ENCODE results near the gene RPS21. TPM values are rescaled to one million over a fixed set of nuclear protein-coding genes. Genes with fewer than 3 reads are reported as not detected.

Gene RPS21
- total and polyA plus RNA-seq, 2 of the 4 experiments (the other 2 are of a cell fraction): 2,710 to 4,298 TPM

DNA sequence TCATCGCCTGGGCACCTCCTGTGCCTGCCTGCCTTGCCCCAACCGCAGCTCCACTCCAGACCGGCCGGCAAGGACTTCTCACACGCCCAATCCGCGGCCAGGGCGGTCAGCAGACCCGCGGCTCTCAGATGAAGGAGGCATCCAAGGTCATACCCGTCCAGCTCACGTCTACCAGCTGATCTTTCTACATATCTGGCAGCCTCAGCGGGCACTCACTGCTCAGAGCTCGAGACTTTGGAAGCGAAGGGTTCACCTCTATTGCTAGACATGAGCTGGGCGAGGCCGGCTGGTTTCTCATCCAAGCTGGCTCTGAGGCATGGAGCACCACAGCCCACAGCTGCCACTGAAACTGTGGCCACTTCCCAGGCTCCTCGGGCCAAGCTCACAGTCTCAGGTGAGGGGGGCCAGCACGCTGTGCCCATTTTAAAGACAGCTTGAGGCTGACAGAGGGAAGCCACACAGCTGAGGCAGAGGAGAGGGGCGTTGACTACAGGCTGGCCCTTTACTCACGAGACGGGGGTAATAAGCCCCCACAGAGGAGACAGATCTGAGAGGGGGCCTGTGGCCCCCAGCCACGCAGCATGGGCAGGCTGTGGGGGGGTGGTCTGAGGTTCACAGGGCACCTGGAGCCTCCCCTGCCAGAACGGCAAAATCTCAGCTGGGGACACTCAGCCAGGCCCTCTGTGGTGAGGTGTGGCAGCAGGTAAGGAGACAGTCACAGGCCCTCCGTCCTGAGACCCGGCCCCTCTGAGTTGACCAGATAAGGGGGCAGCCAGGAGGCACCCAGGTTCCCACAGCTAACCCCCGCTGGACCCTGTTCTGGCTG, 21.8 kb upstream of the RPS21 start (continued):
- TF ChIP-seq MAZ (IDR thresholded peaks at IDR 0.05; ENCODE audit: borderline replicate concordance, low read depth, low read length) (no peak), POLR2A (IDR thresholded peaks at IDR 0.05; ENCODE audit: low read depth, low read length) (no peak)

DNA sequence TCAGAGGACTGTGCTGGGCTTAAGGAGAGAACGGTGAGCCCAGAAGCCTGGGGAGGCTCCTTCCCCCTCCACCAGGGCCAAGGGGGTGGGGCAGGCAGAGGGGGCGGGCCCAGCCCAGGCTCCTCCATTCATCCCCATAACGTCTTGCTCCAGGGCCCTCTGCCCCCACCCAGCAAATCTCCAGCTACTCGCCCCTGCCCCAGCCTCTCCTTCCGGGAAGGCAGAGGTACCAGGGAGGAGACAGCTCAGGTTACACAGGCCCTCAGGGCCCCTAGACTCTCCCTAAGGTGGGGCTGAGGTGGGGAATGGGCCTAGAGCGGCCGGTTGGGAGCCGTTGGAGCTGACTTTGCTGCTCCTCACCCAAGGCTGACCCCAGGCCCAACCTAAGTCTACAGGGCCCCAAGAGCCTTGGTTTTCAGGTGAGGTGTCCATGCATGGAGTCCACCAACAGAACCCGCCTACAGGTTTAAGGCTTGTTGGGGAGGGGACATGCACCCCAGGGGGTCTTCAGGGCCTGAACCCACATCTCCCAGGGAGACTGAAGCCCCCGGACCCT, 21.0 kb upstream of the RPS21 start:
- H3K18ac ChIP-seq (ENCODE audit: low read depth, low read length): no peak overlapping the region
- H2AFZ ChIP-seq (replicated peaks; ENCODE audit: low read length, poor library complexity): no peak overlapping the region
- no peak overlapping the region for H4K91ac ChIP-seq (ENCODE audit: insufficient read depth, low read depth, low read length)
- DNase-seq (no peak), ATAC-seq (ENCODE audit: low read depth) (no peak)
- dilution Hi-C loops (cut with HindIII; ENCODE audit: low sequenced_read_pairs, unreplicated experiment): no loop called here
- no peak overlapping the region for H4K8ac ChIP-seq (ENCODE audit: low read depth in 2 of 2, low read length in 2 of 2)
- no peak overlapping the region for H3K56ac ChIP-seq (ENCODE audit: extremely low read depth, insufficient read depth, low read length)
- in situ Hi-C loops (cut with MboI; ENCODE audit: low sequenced_read_pairs): no loop called here
- no peak overlapping the region for H3K27ac ChIP-seq (ENCODE audit: insufficient read depth, low read length)
- no peak overlapping the region for H3K14ac ChIP-seq (replicated peaks; ENCODE audit: low read depth, low read length)
- no peak for TF ChIP-seq CHD1 (IDR thresholded peaks at IDR 0.05; ENCODE audit: low read depth, low read length)
- no peak for TF ChIP-seq RAD21 (IDR thresholded peaks at IDR 0.05; ENCODE audit: low read length)
- H3K79me1 ChIP-seq (ENCODE audit: low read depth in 1 of 2, low read length in 2 of 2): no peaks in the 10 kb centered on the region
- BruUV-seq (replicated peaks): no TSS peak
- ChIA-PET POLR2A (ENCODE audit: unreplicated experiment) (no interaction called here), CTCF (interaction anchor here (0.8 kb wide), 1 partner anchor 9 kb away, joined by 3 read pairs; no protein-coding TSS in a partner anchor)
- no peak overlapping the region for H2BK20ac ChIP-seq (ENCODE audit: low read depth, low read length)
- no peak overlapping the region; the same call in 1 of the 2 replicates for H2AK5ac ChIP-seq (ENCODE audit: low read depth, low read length)
- H3K4ac ChIP-seq (ENCODE audit: low read depth, low read length): no peak overlapping the region
- intact Hi-C loops (cut with micrococcal nuclease): no loop called here
- H3K9ac ChIP-seq (ENCODE audit: low read depth, low read length): no peak overlapping the region
- no peak overlapping the region for H2BK5ac ChIP-seq (ENCODE audit: low read depth, low read length, poor library complexity, severe bottlenecking)
- H3K27me3 ChIP-seq (ENCODE audit: control insufficient read depth, insufficient read depth, low read length): no peaks in the 10 kb centered on the region
- peak overlapping the region; percentile 69 for H3K4me3 ChIP-seq (ENCODE audit: insufficient read depth, low read depth, low read length)
- H4K5ac ChIP-seq (ENCODE audit: low read depth, low read length): no peak overlapping the region
- no CpG with 5 or more reads among the region's 10 CpGs for WGBS, 2 experiments (ENCODE audit: extremely low coverage in 2 of 2, insufficient read length in 1 of 2)
- peaks cover 25% of the 10 kb centered on the region for H4K20me1 ChIP-seq (ENCODE audit: insufficient read depth, low read length)
- H2BK120ac ChIP-seq (ENCODE audit: low read depth, low read length): no peak overlapping the region
- H3K9me1 ChIP-seq (ENCODE audit: insufficient read depth, low read length): peaks cover 8% of the 10 kb centered on the region; the same call in 1 of the 2 replicates
- no peak overlapping the region for H3K23ac ChIP-seq (ENCODE audit: low read depth, low read length)
- no peaks in the 10 kb centered on the region for H3K9me3 ChIP-seq (ENCODE audit: control insufficient read depth, insufficient read depth, low read length)
- peaks cover 4% of the 10 kb centered on the region; the same call in 1 of the 2 replicates for H3K36me3 ChIP-seq (ENCODE audit: control insufficient read depth, insufficient read depth, low read length)
- peak overlapping the region; percentile 89 for H2AK9ac ChIP-seq (replicated peaks; ENCODE audit: low read depth, low read length, poor library complexity)
- peak overlapping the region; percentile 69 for H3K4me2 ChIP-seq (ENCODE audit: low read depth, low read length)
- H3K4me1 ChIP-seq (ENCODE audit: control insufficient read depth, insufficient read depth, low read length): peaks cover 33% of the 10 kb centered on the region
- H2BK15ac ChIP-seq (ENCODE audit: low read depth, low read length): no peak overlapping the region

All from IMR-90 (cell line).